Activated CD8-positive, alpha-beta memory T cell treated with anti-CD3 and anti-CD28 coated beads for 24 hours (primary cell): ENCODE measurements around the gene RAB15.
A peak's percentile ranks its signal among the peaks of the same experiment; 100 is the strongest.

Source experiments
- DNase-seq: peaks from one replicate; pipeline ENCODE4 v3.0.0-alpha.2; 2020

RAB15 gene

DNA sequence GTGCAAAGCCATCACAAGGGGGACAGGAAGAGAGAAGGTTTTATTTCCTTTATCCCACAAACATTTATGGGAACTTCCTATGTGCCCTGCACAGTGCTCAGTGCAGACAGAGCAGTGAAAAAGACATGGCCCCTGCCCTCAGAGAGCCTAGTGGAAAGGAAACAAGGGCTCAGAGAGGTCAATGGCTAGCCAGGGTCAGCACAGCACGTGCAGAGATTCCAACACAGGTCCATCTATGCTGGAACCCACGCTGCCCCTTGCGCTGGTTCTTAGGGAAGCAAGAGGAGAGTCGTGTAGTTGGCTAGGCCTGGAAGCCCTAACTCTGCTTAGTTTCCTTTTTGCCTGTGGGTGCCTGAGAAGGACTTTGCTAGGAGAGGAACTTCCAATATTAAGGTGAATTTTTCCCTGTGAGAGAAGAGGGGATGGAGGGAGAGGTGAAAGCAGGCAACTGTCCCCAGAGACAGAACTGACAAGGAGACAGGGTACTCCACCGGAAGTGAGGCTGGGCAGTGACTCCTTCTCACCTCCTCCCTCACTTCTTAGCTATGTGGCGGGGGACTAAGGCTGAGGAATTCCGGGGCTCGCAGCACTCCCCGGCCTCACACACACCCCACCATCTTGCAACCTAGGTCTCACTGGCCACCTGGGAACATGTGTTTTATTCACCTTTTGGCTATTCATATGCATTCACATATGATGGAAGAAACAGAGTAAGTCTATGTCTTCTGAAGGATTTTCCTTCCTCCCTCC, 17.5 kb downstream of the RAB15 start:
- no peak for DNase-seq

DNA sequence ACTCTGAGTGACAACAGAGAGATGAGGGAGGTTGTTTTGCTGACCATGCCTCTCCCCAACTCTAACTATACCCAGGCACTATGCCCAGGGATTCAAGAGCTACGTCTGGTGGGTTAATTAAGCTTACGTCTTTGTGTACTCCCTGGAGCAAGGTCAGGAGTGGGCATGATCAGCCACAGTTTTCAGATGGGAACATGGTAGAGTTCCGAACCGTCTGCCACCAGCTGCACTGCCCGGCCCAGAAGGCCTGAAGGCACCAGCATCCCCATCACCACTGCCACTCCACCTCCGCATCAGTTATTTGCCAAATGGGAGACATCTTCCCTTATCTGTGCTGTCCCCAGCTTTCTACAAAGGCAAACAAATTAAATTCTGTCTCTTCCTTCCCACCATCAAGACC, 18.5 kb downstream of the RAB15 start:
- no peak for DNase-seq

DNA sequence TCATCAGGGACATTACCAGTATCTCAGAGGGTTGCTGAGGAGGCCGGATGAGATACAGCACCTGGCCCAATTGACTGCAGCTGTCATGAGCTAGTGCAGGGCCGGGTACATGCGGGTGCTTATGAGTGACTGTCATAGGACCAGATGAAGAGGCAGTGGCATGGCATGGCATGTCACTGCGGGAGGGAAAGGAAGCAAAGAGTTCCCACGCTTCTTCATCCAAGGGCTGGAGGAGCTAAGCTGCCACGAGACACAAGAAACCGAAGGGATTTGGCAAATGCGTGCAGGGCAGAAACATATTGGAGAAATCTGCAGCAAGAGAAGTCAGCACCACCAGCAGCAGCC, 18.9 kb downstream of the RAB15 start:
- DNase-seq = no peak

DNA sequence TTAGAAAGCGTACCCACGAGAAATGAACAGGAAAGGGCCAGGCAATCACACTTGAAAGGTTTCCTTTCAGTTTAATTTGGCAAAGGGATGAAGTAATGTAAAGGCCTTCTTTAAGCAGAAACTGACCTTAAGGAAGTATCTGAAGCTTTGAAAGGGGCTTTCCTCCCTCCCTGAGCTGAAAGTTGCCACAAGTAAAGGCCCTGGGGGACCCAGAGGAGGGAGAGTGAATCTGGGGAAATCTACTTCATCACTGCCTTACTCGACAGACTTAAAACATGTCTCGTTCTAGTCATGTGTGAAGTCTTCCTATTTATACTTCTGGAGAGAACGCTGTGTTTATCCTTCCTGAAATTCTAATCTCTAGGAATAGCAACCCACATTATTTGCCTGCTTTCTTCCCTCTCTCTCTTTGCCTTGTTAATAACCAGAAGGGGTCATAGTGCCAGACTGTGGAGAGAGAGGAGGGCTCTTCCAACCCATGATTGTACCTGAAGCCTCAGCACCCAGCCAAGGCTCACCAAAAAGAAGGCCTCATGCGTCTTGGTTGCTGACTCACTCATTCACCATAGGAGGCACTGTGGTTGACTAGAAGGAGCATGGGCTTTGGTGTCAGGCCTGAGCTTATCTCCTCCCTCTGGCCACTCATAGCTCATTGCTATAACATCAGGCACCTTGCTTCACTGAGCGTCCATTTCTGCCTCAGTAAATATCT, 19.4 kb downstream of the RAB15 start:
- DNase-seq = no peak

DNA sequence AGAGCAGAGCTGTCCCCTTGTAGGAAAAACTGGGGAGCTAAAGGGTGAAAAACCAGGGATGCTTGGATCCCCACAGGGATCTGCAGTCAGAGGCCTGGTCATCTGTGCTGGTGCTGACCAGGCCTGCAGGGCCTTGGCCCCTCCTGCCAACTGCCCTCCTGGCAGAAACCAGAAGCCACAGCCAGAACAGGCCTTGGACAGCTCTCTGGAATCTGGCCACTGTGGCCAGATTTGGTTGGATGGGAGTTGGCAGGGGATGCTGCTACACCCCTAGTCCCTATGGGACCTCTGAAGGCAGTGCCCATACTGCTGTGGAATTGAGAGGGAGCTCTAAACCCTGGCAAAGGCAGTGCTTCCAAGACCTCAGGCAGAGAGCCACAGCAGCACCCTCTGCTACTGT, 20.4 kb downstream of the RAB15 start:
- no peak for DNase-seq

DNA sequence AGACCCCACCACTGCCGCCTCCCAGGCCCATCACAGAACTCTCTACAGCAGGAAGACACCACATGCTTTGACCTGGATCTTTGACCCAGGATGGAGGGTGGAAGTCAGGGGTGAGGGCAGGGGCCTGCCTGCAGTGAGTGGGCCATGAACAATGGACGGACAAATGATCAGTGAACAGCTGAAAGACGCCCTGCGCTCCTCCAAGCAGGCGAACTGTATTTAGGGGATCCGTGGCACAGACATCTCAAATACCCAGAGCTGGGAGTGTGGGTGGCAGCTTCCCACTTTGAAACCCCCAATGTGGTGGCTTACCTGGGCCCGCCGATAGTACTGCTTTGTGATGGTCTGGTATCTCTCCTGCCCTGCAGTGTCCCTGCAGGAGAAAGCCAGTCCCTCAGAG, 20.8 kb downstream of the RAB15 start:
- DNase-seq = no peak

DNA sequence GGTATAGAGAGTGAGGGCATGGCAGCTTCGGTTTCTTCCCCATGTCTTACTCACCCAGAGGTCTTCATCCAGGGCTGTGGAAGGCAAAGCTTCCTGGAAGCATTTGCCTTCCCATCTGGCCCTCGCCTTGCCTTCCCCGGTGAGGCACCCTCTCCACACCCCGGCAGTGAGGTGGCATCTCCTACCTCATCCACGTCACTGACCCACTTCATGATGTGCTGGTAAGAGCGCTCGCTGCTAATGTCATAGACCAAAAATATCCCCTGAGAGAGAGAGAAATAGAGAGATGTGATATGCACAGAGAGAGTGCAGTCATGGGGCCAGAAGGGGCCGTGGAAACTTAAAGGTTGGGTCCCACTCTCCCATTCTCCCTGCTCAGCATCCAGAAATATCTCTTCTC, 21.2 kb downstream of the RAB15 start:
- no peak for DNase-seq

DNA sequence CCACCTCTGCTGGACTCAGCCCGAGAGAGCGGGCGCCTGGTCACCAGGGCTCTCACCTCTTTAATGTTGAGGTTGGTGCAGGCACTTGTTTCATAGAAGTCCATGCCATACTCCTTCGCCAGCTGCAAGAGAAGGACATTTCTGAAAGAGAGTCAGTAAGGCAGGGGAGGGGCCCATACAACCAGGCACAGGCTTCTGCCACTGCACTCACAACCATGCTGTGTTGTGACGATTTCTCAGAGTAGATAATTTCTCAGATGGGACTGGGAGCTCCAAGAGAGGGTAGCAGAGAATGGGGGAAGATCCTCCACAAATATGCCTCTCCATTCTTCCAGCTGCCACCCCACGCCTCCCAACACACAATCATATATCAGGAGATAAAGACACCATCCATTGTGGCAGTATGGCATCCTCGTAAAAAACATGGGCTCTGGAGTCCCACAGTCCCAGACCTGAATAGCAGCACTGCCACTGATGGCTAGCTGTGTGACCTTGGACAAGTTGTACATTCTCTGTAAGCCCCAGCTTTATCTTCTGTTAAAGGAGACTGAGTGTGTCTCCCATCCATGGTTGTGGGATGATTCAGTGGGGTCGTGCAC, 23.4 kb downstream of the RAB15 start:
- DNase-seq = no peak

DNA sequence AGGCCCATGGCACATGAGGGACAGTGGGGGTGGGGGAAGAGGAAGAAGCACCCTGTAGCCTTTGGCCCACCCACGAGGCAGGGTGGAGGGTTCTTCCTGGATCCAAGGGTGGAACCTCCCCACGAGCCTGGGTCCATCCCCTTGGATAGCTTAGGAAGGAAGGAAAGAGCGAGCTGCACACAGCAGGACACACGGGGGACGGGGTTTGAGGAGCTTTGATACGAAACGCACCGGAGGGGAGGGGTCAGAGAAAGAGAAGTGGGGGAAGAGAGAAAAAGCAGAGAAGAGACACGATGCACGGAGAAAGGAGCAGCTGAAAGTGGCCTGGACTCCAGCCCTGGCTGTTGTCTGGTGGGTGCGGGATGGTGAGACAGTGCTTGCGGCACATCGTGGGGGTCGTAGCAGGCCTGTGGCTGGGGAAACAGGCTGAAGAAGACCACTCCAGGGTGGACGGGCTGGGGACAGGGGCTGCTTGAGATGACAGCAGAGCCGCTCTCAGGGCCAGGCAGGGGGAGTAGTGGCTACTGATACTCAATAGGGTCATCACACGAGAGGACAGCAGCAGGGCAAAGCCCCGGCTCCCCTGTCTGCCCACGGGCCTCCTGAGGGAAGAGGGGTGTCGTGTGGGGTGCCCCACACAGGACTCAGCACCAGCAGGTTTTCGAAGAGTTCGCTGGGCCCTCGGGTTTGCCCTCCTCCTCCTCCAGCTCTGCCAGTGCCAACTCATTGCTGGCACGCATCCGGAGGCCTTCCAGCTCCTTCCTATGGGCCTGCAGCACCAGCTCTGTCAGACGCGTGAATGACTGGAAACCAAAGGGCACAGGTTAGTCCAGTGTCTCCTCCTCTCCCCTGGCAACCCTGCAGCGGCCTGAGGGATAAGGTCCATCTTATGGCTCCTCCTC, 24.2 kb downstream of the RAB15 start:
- DNase-seq = peak; percentile 46

DNA sequence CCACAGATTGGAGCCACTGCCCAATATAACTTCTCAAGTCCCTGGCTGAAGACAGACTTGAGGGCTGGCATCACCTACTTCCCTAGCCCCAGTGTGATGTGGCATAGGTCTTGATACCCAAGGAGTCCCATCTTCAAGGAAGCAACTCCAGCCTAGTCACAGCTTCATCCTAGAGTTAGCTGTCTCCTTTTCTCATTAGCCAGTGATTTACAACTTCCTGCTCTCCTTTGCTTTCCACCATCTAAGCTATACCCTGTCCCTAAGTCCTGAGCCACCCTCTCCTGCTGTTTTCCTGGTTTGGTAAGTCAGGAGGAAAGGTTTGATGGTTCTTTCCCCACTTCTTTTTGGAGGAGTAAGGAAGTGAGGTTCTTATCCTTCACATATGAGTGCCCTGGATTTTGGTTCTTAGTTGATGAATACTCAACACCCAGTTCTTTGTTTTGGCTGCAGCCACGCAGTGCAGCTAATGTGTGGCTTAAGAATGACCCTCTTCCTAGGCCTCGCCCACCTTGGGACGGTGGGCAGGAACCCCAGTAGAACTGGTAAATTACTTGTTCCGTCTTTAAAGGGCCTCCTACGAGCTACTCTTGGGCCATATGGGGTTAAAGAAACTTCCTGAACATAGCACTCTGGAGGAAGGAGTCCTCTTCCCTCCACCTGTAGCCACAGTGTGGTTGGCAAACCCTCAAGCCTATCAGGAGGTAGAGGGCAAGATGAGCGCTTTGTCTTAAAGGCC, 25.7 kb downstream of the RAB15 start:
- DNase-seq = peak; percentile 45

DNA sequence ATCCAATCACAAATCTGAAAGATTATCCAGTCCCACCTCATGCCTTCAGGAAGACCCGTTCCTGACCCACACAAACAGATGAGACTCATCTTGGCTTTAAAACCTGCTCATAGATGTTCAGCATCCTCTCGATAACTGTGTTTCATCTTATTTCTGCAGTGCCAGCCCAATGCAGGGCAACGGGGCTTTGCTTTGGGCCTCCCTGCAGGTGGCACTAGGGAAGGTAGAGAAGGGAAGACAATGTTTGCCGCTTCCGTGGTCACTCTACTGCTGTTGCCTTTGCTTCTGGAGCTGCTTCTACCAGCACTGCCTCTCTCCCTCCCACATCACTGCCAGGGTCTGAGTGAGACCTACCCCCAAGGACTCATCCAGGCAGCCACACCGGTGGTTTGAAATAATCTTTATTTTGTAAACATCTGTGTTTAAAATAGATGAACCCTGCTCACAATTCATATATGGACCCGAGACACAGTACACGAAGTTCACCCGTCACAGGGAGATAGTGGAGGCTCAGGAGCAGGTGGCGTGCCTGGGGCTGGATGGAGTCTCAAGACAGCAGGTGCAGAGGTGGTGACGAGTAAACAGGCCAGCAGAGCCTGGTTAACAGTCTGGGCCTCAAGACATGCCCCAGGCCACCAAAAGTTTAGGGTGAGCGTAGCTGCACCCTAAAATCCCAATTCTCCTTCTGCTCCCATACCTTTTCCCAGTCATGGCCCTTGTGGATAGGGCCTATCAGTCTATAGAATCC, 26.5 kb downstream of the RAB15 start:
- peak; percentile 33 for DNase-seq

DNA sequence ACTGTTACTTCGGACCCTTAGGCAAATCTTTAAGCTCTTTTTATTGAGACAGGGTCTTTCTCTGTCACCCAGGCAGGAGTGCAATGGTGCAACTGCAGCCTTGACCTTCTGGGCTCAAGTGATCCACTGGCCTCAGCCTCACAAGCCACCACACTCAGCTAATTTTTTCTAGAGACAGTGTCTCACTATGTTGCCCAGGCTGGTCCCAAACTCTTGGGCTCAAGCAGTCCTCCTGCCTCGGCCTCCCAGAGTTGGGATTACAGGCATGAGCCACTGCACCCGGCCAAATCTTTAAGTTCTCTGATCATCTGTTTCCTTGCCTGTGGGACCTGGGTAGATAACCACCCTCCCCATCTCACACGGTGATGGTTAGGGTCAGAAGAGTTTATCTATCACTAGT, 27.3 kb downstream of the RAB15 start:
- DNase-seq = peak; percentile 24

DNA sequence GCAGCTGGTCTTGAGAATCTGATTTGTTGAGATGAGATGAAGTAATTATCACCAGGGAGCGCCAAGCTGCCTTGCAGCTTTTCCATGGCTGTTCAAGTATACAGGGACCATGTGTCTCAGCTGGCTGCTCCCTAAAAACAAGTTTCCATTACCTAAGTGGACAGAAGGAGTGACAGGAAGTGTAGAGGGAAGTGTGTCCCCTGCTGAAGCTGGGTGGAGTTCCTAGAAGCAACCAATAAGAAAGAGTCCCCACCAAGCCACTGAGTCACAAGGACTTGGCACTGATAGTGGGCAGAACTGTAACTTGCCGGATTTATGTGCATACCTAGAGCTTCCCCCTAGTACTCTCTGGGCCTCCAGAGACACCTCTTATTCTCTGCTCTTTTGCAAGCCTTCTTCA, 28.1 kb downstream of the RAB15 start:
- DNase-seq = peak; percentile 53

DNA sequence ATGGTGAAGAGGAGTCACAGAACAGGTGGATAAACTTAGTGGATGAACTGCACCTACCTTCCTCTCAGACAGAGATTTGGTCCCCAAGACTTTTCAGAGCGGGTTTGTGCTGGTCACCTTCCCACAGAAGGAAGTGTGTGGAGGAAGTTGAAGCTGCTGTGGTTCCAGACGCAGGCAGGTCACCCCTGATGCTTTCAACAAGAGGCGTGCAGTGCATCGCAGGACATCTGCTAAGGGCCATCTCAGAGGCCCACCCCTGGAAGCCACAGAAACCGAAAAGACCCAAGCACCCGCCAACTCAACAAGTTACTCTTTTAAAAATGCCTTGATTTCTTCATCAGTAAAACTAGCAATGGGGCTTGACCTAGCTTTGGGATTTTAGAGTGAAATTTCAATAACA, 28.6 kb downstream of the RAB15 start:
- DNase-seq = peak; percentile 51

DNA sequence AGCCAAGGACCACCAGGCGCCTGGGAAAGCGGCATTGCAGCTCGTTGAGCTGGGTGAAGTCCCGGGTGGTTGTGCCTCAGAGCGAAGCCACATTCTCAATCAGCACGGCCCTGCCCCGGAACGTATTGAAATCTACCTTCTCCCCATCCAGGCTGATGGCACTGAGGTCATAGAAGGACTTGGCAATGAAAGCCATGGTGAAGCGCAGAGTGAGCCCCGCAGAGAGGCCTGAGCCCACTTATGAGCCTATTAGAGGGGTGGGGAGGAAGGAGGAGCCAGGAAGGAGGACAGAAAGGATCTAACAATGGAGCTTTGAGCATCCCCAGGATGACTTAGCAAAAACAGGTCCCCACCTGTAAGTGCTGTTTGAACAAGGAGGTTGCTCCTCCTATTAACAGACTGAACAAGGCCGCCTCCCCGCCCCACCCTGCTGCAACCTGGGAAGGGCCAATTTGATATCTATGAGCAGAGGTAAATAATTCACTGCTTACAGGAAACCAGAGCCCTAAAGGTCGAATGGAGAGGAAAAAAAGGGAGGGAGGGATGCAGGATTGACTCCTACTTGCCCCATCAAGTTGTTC, 29.5 kb downstream of the RAB15 start, which contains the start of gene GPX2:
GPX2 (minus strand) TSS at position 215 of the 581 bp plus-strand sequence; CDS start at position 196, 19 bp downstream.
- peak; percentile 43 for DNase-seq

DNA sequence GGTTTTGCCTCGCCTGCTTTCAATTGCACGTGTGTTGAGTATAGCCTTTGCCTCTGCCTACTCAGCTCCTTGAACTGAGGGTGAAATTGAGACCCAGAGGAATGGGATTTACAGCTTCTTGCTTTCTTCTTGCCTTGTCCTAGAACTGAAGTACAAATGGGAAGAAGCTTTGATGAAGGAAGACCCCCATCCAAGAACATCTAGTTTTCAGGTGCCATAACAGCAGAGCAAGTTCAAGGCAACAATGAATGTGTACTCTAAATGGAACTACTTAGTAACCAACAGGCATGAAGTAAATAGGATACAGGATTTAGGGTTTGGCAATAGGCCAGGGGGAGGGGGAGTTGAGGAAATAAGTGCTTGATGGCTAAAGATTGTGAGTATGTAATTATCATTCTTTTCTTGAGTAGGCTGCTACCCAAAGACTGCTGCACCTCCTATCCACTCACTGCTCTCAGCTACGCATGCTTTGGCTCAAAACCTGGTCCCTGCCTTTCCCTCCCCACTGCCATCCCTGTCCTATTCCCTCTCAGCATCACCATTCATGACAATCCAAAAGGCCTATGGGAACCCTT, 31.7 kb downstream of the RAB15 start:
- DNase-seq = peak; percentile 35

DNA sequence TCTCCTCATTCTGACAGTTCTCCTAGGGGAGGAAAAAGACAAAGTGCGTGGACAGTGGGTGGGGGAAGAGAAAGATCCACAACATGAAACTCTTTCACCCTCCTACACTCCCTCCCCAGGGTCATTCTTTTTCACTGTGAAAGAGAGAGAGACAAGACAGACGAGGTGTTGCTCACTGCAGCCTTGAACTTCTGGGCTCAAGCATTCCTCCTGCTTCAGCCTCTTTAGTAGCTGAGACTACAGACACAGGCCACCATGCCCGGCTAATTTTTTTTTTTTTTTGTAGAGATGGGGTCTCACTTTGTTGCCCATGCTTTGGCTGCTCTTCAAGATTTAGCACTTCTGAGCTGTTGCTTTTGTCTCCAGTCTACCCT, 32.3 kb downstream of the RAB15 start:
- DNase-seq = no peak

DNA sequence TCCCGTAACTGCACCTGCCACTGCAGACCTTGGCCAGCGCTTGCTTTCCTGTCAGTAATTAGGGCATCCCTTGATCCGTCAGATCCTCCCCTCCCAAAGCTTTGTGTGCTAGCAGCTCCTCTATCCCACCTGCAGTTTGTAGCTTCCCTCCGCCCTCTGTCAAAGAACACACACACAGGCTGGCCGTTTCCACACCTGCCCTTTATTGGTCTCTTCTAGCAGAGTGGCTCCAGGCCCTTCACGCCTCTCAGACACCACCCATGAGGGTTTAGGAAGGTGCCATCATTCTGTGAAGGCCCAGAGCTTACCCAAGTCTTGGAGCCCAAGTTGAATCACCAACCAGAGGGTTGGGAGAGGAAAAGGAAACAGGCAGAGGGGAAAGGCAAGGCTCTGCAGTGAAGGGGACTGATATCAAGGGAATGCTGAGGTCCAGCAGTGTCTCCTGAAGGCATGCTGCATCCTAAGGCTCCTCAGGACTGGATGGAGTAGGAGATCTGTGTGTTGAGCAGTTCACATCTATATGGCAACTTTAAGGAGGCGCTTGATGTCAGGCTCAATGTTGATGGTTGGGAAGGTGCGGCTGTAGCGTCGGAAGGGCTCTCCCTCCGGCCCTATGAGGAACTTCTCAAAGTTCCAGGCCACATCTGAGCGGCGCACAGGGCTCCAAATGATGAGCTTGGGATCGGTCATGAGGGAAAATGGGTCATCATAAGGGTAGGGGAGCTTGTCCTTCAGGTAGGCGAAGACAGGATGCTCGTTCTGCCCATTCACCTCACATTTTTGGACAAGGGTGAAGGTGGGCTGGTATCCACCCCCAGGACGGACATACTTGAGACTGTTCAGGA, 32.9 kb downstream of the RAB15 start:
- peak; percentile 47 for DNase-seq

DNA sequence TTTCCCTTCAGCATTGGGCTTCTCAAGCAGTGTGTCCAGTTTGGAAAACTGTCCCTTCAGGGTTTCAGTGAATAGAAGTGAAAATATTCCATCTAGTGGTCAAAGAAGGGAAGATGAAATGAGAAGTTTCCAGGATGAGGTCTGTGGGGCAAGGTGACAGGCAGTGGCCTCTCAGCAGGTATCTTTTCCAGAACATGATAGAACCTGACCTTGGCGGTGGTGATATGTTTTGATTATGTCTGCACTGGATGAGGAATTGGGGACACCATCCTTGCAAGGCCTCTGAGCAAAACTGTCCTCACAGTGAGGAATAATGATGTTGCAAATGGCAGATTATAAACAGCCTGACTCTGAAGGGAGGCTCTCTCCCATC, 34.3 kb downstream of the RAB15 start:
- DNase-seq = no peak
